GM21367 (cell line): Measurements from ENCODE around the gene TMBIM4.
A peak's percentile ranks its signal among the peaks of the same experiment; 100 is the strongest.

ENCODE experiments used
- ATAC-seq: cut with Tn5 transposase; IDR thresholded peaks from one replicate; pipeline ENCODE4 v1.9.1; 2021; ENCODE audit not compliant: unreplicated experiment

The TMBIM4 gene

GRCh38 chr12:66142826-66143225, 27.0 kb downstream of the TMBIM4 start:
- no peak for ATAC-seq

GRCh38 chr12:66141299-66141698, 28.5 kb downstream of the TMBIM4 start:
- no peak for ATAC-seq

DNA sequence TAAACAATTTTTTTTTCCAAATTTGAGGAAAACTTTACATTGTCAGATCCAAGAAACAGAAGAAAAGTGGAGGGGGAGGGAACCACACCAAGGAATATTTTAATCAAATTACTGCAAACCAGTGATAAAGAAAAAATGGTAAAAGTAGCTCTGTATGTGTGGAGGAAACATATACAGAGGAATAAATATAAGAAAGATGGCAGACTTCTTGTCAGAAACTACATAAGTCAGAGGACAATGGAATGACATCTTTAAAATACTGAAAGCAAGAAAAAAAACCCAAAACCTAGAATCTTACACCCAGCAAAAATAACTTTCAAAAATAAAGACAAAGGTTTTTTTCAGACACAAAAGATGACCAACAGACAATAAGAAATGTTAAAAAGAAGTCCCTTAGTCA, 29.1 kb downstream of the TMBIM4 start:
- no peak for ATAC-seq

DNA sequence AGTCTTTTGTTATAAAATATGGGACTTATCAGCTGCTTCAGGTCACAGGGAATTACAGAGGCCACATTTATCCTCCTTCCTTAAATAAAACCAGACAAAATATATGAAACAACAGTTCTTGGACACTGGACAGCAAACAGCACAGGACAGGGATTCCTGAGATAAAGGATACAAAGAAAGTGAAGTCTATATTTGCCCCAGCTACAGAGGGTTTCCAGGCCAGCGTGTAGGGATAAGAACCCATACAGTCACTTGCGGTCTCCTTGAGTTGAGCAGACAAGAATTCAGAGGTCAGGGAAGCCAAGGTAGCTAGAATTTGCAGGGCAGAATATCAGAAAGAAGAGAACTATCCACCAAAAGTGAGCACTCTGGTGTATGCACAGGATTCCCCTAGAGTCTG, 30.5 kb downstream of the TMBIM4 start:
- ATAC-seq: no peak

GRCh38 chr12:66137937-66138336, 31.9 kb downstream of the TMBIM4 start:
- ATAC-seq: no peak

- ATAC-seq: no peak
Measured at GRCh38 chr12:66132408-66132807, 37.4 kb downstream of the TMBIM4 start.

DNA sequence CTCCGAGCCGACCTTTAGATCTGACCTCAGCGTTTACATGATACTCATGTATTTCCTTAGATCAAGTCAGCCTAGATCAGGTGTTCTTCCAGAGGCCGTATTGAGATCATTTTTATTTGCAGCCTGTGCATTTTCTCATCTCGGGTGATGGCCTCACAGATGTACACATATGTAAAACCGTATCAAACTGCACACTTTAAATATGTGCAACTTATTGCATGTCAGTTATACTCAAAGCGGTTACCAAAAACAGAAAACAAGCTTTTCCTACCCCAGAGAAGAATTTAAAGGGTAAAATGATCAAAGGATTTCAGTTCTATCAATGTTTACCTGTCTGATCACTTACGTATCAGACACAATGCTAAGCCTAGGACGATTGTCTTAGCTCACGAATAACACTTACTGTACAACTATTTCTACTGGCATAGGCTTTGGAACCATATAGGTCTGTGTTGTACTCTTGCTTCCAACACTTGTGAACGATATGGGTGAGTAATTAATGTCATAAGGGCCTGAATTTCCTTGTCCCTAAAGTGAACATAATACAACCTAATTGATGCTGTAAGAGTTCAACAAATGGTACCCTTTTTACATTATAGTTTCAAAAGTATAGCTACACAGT, 38.6 kb downstream of the TMBIM4 start:
- no peak for ATAC-seq

DNA sequence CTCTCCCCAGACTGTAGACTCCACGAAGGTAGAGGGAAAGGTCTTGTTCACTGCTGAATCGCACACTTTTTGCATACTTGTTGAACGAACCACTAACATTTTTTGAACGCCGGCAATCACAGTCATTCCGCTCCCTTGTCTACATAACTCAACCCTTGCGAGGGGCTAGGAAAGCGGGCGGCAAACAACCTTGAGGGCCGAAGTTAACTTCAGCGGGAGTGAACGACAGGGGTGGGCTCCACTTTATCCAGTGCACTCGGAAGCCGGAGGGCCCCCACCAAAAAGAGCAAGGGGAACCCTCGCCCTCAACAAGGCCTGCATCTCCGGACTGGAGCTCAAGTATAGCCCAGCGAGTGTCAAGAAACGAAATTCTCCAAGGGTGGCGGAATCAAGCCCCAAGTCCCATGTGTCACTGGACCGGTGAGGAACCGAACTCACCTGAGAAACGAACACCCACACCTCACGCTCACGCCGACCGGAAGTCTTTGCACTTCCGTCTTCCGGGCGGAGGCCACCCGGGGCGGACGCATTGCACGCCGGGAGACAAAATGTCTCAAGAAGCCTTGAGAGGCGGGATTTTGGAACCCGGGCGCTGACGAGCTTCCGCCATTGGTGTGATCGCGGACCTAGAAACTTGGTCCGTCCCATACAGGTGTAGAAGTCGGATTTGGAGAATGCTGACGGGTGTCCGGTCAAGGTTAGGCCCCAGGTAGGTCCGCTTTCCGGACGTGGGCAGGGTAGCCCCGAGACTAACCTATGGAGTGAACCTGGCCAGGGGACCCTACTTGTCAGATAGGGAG, 39.3 kb downstream of the TMBIM4 start, which contains the start of gene LLPH:
TSS of gene LLPH (minus strand) at position 484 of the 800 bp plus-strand sequence. CDS start 1,644 bp downstream, outside the sequence.
- peak; percentile 97 for ATAC-seq

GRCh38 chr12:66129934-66130266, 39.9 kb downstream of the TMBIM4 start:
- ATAC-seq: no peak

DNA sequence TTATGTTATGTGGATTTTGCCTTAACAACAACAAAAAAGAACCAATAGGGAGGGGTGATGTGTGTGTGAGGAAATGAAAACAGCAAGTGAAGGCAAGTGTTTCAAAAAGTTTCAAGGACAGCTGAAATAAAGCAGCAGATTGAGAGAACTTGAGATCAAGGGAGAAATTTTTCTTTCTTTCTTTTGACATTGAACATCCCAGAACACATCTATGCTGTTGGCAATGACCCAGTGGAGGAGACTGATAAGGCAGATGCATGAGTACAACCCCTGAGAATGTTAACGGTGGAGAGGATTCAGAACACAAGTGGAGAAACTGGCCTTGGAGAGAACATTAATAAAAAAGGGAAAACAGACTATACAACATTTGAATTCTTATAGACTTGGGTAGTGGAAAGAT, 42.1 kb downstream of the TMBIM4 start:
- no peak for ATAC-seq

GRCh38 chr12:66120477-66120876, 49.3 kb downstream of the TMBIM4 start:
- no peak for ATAC-seq

DNA sequence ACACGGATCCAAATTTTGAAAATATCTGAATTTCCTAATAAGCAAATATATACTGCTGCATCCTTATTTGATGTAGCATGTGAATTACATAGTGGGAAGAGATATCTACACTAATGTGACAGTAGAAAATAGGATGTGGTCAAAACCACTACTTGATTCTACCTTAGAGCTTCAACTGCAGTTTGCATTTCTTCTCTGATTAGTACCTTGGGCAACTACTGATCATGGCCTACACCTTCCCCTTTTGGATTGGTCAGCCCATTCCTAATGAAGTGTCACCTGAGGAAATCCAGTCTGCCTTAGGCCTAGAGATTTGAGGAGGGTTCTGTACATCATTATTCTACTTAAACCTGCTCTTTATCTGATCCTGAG, 49.9 kb downstream of the TMBIM4 start:
- ATAC-seq: peak; percentile 69

- ATAC-seq: no peak
Measured at GRCh38 chr12:66119229-66119869, 50.4 kb downstream of the TMBIM4 start.

DNA sequence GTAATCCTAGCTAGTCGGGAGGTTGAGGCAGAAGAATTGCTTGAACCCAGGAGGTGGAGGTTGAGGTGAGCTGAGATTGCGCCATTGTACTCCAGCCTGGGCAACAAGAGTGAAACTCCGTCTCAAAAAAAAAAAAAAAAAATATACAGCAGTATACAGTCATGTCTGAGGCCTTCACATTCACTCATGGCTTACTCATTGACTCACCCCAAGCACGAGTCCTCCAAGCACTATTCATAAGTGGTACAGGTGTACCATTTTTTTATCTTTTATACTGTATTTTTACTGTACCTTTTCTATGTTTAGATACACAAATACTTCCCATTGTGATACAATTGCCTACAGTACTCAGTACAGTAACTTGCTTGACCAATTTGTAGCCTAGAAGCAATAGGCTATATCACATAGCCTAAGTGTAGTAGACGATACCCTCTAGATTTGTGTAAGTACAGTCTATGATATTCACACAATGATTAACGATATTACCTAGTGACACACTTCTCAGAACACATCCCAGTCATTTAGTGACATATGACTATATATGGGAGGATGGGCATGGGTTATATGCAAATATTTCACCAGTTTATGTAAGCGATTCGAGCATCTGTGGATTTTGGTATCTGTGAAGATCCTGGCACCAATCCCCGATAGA, 51.4 kb downstream of the TMBIM4 start:
- ATAC-seq: no peak

GRCh38 chr12:66117242-66117641, 52.6 kb downstream of the TMBIM4 start:
- ATAC-seq: no peak

- ATAC-seq: no peak
Measured at GRCh38 chr12:66115071-66115600, 54.7 kb downstream of the TMBIM4 start.

GRCh38 chr12:66113471-66113870, 56.3 kb downstream of the TMBIM4 start:
- ATAC-seq: no peak

- no peak for ATAC-seq
Measured at GRCh38 chr12:66111605-66112004, 58.2 kb downstream of the TMBIM4 start.

DNA sequence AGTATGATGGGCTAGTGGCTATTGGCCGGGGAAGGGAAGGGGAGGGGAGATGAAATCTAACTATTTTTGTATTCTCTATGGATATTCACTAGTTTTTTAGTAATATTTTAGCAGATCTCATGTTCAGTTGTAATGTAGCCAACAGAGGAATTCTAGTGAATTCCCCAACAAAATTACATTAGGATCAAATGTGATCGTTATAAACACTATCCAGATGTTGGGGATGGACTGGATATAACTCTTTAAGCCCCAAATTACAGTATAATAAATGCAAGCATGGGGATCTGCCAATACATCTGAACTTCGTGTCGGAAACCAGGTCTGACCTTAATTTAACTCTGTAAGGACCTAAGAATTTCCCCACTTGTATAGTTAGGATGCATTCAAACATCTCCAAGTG, 60.7 kb downstream of the TMBIM4 start:
- no peak for ATAC-seq

DNA sequence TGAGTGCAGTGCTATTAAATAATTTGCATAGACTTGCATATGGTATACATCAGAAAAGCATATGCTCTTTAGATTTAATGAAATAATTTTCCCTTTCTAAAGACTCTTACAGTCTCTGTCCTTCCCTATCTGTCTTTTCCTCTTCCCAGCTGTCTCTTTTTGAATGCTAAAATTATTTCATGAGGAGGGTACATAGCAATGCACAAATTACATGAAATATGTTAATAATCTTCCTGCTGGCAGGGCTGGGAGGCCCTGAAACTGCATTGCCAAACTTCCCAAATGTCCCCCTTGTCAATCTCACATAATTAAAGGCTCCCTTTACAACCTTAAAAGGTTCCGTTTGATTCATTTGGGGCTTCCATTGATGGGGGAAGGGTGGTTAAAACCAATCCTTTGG, 61.4 kb downstream of the TMBIM4 start:
- ATAC-seq: no peak

- ATAC-seq: peak; percentile 93
Measured at GRCh38 chr12:66107451-66107915, 62.3 kb downstream of the TMBIM4 start.
